ENCODE data around the gene FKBP1C.

DNA sequence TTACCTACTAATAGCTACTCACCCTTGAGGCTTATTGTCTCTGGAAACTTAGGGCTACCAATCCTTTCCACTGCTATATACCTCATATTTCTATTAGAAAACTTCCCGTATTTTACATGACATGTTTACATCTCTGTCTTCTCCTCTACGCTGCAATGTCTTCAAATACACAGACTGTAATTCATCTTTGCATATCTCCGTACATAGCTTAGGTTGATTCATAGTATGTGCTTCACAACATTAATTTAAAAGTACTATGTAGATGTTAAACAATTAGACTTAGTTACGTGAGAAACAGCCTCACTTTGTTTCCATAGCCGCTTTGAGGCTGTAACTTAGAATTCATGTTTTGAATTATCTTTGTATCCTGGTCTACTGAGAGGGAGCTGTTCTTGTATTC, 35.1 kb upstream of the FKBP1C start:
- TF ChIP-seq, protein P1, sequence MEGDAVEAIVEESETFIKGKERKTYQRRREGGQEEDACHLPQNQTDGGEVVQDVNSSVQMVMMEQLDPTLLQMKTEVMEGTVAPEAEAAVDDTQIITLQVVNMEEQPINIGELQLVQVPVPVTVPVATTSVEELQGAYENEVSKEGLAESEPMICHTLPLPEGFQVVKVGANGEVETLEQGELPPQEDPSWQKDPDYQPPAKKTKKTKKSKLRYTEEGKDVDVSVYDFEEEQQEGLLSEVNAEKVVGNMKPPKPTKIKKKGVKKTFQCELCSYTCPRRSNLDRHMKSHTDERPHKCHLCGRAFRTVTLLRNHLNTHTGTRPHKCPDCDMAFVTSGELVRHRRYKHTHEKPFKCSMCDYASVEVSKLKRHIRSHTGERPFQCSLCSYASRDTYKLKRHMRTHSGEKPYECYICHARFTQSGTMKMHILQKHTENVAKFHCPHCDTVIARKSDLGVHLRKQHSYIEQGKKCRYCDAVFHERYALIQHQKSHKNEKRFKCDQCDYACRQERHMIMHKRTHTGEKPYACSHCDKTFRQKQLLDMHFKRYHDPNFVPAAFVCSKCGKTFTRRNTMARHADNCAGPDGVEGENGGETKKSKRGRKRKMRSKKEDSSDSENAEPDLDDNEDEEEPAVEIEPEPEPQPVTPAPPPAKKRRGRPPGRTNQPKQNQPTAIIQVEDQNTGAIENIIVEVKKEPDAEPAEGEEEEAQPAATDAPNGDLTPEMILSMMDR (conservative IDR thresholded peaks at IDR 0.05; ENCODE audit: low read length): no peak
- no peak for TF ChIP-seq EZH2phosphoT487 (IDR thresholded peaks at IDR 0.05; ENCODE audit: borderline replicate concordance, low read depth, low read length)

All from OCI-LY7 (cell line).